ENCODE results near the gene ZNF555. TPM values are rescaled to one million over a fixed set of nuclear protein-coding genes. Genes with fewer than 3 reads are reported as not detected.
"Not testable (repeated sequence)": the region's sequence is repeated elsewhere in the genome, so short reads cannot be mapped to it uniquely, and the experiment has no call there.

The ZNF555 gene
- polyA plus RNA-seq, 6 donors from 2014 or later: 1.8 to 6.7 (median 4.5) TPM

DNA sequence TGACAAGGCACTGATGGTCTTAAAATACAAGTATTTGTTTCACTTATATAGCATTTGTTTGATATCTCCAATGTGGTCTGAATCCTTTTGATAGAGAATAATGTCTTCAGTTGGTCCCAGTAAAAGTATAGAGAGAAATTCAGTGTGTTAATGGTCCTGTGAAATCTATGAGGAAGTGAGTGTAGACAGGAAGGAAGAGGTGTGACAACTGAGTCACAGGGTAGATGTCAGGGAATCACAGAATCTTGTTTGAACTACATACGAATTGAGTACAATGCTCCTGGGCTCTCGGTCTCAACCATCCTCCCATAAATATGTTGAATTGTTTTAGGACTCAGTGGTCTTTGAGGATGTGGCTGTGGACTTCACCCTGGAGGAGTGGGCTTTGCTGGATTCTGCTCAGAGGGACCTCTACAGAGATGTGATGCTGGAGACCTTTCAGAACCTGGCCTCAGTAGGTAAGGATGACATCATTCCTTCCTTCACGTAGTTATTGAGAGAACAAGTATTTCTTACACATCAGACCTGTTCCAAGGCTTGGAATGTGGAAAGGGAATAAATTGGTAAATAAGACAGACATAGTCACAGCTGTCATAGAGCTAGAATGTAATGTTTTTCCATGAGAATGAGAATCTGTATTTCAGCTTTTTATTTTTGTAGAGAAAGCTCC, 9.1 kb downstream of the ZNF555 start:
- H3K27me3 Mint-ChIP-seq: no peaks in the 10 kb centered on the region
- H3K9me3 Mint-ChIP-seq: peaks cover 10 to 51% (median 47%) of the 10 kb centered on the region in 7 donors
- no peak for ATAC-seq (ENCODE audit: low read depth in 2 of 2)
- H3K4me1 Mint-ChIP-seq: peaks cover 7 to 19% (median 9%) of the 10 kb centered on the region in 3 donors
- peaks cover 52 to 57% of the 10 kb centered on the region in 2 donors for H3K36me3 Mint-ChIP-seq
- peak overlapping the region in 1 of 6 donors; percentile 36 for H3K27ac Mint-ChIP-seq
- no peak for DNase-seq
- H3K4me3 Mint-ChIP-seq: no peak overlapping the region

DNA sequence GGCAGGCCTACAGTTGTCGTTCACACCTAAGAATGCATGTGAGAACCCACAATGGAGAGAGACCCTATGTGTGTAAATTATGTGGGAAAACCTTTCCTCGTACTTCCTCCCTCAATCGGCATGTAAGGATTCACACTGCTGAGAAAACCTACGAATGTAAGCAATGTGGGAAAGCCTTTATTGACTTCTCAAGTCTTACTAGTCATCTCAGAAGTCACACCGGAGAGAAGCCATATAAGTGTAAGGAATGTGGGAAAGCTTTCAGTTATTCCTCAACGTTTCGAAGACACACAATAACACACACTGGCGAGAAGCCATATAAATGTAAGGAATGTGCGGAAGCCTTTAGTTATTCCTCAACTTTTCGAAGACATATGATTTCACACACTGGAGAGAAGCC, 11.3 kb downstream of the ZNF555 start:
- Mint-ChIP-seq H3K36me3 (peaks cover 56 to 62% of the 10 kb centered on the region in 2 donors), H3K4me1 (peaks cover 9 to 11% (median 11%) of the 10 kb centered on the region in 3 donors), H3K27me3 (no peaks in the 10 kb centered on the region), H3K4me3 (no peak overlapping the region), H3K9me3 (peaks cover 13 to 57% (median 50%) of the 10 kb centered on the region in 7 donors), H3K27ac (no peak overlapping the region)
- no peak for DNase-seq
- ATAC-seq (ENCODE audit: low read depth in 2 of 2): no peak

DNA sequence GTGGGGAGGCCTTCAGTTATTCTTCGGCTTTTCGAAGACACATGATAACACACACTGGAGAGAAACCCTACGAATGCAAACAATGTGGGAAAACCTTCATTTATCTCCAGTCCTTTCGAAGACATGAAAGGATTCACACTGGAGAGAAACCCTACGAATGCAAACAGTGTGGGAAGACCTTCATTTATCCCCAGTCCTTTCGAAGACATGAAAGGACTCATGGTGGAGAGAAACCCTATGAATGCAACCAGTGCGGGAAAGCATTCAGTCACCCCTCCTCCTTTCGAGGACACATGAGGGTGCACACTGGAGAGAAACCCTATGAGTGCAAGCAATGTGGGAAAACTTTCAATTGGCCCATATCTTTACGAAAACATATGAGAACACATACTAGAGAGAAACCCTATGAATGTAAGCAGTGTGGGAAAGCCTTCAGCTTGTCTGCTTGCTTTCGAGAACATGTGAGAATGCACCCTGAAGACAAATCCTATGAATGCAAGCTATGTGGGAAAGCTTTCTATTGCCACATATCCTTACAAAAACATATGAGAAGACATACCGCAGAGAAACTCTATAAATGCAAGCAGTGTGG, 11.8 kb downstream of the ZNF555 start:
- no peaks in the 10 kb centered on the region for H3K27me3 Mint-ChIP-seq
- H3K9me3 Mint-ChIP-seq: peaks cover 13 to 57% (median 50%) of the 10 kb centered on the region in 7 donors
- ATAC-seq (ENCODE audit: low read depth in 2 of 2) (no peak), DNase-seq (no peak)
- peaks cover 56 to 62% of the 10 kb centered on the region in 2 donors for H3K36me3 Mint-ChIP-seq
- H3K27ac Mint-ChIP-seq: no peak overlapping the region
- peaks cover 9 to 11% (median 11%) of the 10 kb centered on the region in 3 donors for H3K4me1 Mint-ChIP-seq
- no peak overlapping the region for H3K4me3 Mint-ChIP-seq

DNA sequence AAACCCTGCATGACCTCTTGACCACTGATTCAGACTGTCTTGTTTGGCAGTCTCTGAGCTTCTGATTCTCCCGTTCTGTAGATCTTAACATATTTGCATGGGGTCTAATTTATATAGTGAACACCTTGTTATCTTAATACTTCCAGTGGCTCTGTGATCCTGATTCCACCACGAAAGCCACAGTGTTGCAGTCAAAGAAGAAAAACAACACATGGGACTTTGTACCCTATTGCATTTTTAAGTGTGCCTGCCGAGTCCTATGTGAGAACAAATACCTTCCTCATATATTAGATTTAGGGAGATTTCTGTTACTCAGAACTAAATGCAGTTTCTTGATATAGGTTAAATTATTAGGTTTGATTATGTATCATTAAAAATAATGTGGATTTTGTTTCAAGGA, 13.6 kb downstream of the ZNF555 start:
- no peak for ATAC-seq (ENCODE audit: low read depth in 2 of 2)
- H3K4me1 Mint-ChIP-seq: peaks cover 7 to 11% (median 10%) of the 10 kb centered on the region in 3 donors
- no peak overlapping the region for H3K27ac Mint-ChIP-seq
- H3K4me3 Mint-ChIP-seq: no peak overlapping the region
- peaks cover 14 to 54% (median 50%) of the 10 kb centered on the region in 7 donors for H3K9me3 Mint-ChIP-seq
- H3K27me3 Mint-ChIP-seq: no peaks in the 10 kb centered on the region
- no peak for DNase-seq
- H3K36me3 Mint-ChIP-seq: peaks cover 58 to 61% of the 10 kb centered on the region in 2 donors

DNA sequence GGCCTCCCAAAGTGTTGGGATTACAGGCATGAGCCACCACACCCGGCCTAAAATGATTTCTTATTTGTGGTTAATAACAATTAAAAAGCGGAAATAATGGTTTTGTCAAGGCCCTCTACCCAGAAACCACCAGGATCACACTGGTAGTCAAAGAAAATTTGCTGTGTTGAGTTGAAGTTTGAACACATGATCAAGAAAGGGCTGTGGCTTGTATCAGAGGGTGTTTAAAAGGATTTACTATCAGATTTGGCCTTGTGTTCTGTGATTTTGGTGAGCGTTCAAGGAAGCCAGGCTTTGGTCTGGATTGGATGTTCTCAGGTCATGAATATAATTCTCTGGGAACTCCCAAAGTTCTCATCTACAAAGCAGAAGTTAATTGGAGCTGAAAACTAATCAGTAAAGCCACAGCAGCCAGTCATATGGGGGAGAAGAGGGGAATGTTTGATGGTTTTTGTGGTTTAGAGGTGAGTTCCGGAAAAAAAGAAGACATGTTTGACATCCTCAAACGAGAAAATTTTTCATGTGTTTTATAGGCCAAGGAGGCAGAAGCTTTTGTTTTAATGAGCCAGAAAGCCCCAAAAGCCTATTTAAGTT, 15.3 kb downstream of the ZNF555 start:
- Mint-ChIP-seq H3K9me3 (peaks cover 9 to 40% (median 34%) of the 10 kb centered on the region in 7 donors), H3K4me1 (peaks cover 0 to 4% (median 2%) of the 10 kb centered on the region in 3 donors), H3K4me3 (no peak overlapping the region), H3K36me3 (peaks cover 43 to 45% of the 10 kb centered on the region in 2 donors), H3K27me3 (no peaks in the 10 kb centered on the region), H3K27ac (no peak overlapping the region)
- DNase-seq (no peak), ATAC-seq (ENCODE audit: low read depth in 2 of 2) (peak in 1 of 2 donors; percentile 40)

DNA sequence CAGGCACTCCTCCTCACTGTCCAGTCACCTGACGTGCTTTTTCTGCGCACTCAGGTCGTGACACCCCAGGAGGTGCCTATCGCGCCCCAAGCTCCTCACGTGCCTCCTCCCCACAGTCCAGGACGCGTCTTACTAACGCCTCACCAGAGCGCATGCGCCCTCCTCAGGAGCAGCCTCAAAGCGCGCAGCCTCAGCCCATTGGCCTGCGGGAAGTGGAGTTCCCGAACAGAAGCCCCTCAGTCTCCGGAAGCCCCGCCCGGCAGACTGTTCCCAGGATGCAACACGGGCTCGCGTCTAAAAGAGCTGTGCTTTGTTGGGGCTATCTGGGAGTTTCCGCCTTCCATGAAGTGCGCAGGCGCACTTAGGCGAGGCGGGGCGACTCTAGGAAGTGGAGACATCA, 17.6 kb downstream of the ZNF555 start:
- peaks cover 0 to 9% (median 2%) of the 10 kb centered on the region in 3 donors for H3K4me1 Mint-ChIP-seq
- no peak for ATAC-seq (ENCODE audit: low read depth in 2 of 2)

DNA sequence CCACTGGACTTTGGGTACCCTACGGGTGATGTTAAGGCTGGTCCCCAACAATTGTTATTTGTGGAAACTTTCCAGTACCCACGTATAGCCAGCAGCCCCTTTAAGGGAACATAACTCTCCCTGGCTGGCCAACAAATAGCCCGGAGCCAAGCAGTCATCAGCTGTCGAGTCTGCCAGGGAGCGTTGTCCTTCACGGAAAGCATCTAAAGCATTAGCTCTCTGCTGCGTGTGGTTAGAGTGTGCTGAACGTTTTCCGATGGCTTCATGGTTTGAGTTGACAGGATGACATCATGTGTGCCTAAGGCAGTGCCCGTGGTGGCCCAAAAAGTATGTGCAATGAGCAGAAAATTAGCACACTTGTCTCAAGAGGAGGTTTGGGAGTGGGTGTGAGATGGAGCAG, 22.5 kb downstream of the ZNF555 start:
- no peak for DNase-seq
- H3K9me3 Mint-ChIP-seq: peaks cover 0 to 3% (median 0%) of the 10 kb centered on the region in 7 donors
- peak overlapping the region in 1 of 6 donors; percentile 58 for H3K27ac Mint-ChIP-seq
- no peak overlapping the region for H3K4me3 Mint-ChIP-seq
- no peak for ATAC-seq (ENCODE audit: low read depth in 2 of 2)
- peaks cover 0 to 8% (median 0%) of the 10 kb centered on the region in 3 donors for H3K27me3 Mint-ChIP-seq
- H3K4me1 Mint-ChIP-seq: peaks cover 0 to 9% (median 0%) of the 10 kb centered on the region in 3 donors
- H3K36me3 Mint-ChIP-seq: no peaks in the 10 kb centered on the region

More for the DNA sequence above, 17.6 kb downstream of the ZNF555 start:
- Mint-ChIP-seq H3K27me3 (peaks cover 0 to 4% (median 0%) of the 10 kb centered on the region in 3 donors), H3K9me3 (peaks cover 4 to 17% (median 11%) of the 10 kb centered on the region in 7 donors), H3K4me3 (no peak overlapping the region), H3K36me3 (peaks cover 20 to 22% of the 10 kb centered on the region in 2 donors), H3K27ac (peak overlapping the region in 1 of 6 donors; percentile 77)
- no peak for DNase-seq

DNA sequence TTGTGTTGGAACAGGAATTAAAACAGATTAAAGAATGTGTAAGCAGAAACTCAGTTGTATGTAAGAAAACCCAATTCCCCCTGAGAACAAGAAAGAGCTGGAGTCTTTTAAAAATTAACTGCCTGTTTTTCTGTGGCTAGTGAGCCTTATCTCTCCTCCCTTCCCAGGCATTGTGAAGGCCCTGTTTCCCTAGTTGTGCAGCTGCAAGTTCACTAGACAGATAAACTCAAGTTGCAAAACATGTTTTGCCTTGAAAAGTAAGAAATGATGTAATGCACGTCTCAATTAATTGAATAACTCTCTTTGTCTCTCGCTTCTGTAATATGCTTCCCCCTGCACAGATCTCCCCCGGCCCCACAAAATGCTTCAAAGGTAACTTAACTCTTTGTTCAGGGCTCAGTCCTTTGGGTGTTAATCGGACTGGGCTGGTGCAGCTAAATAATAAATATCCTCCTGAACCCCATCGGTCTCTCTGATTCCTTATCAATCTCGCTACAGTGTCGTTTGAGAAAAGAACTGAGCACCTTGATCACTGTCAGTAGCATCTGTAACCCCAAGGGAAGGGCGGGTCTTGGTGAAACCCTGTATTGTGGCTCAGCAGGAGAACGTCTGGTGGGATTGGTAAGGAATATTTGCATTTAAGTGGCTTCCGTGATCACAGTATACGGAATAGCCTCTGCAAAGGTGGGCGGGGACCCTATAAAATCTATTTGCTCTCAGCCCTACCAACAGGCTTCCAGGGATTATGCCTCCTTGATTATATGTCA, 24.2 kb downstream of the ZNF555 start:
- Mint-ChIP-seq H3K9me3 (peaks cover 0 to 3% (median 0%) of the 10 kb centered on the region in 7 donors), H3K4me1 (peaks cover 0 to 9% (median 0%) of the 10 kb centered on the region in 3 donors), H3K36me3 (no peaks in the 10 kb centered on the region), H3K27me3 (peaks cover 0 to 8% (median 0%) of the 10 kb centered on the region in 3 donors), H3K4me3 (no peak overlapping the region), H3K27ac (no peak overlapping the region)
- ATAC-seq (ENCODE audit: low read depth in 2 of 2): no peak
- DNase-seq: no peak

DNA sequence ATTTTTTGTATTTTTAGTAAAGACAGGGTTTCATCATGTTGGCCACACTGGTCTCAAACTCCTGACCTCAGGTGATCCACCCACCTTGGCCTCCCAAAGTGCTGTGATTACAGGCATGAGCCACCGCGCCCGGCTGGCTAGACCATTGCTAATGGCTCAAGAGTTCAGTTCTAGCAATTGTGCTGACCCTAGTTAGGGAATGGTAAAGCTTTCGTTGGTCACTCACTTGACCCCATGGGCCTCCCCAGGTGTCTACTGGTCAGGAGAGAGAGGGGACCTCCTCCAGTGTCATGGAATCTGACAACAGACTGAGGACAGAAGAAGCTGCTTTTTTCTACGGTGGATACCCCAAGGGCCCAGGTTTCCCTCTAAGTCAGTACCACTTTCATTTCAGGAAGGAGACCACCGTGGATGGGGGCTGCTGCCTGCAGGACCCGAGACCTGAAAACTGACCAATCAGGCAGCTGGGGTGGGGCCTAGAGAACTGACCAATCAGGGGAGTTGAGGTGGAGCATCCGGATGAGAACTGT, 25.3 kb downstream of the ZNF555 start:
- Mint-ChIP-seq H3K27me3 (peaks cover 0 to 8% (median 0%) of the 10 kb centered on the region in 3 donors), H3K4me3 (no peak overlapping the region), H3K27ac (no peak overlapping the region), H3K9me3 (peaks cover 0 to 3% (median 0%) of the 10 kb centered on the region in 7 donors), H3K36me3 (no peaks in the 10 kb centered on the region), H3K4me1 (peaks cover 0 to 9% (median 2%) of the 10 kb centered on the region in 3 donors)
- ATAC-seq (ENCODE audit: low read depth in 2 of 2) (no peak), DNase-seq (no peak)

DNA sequence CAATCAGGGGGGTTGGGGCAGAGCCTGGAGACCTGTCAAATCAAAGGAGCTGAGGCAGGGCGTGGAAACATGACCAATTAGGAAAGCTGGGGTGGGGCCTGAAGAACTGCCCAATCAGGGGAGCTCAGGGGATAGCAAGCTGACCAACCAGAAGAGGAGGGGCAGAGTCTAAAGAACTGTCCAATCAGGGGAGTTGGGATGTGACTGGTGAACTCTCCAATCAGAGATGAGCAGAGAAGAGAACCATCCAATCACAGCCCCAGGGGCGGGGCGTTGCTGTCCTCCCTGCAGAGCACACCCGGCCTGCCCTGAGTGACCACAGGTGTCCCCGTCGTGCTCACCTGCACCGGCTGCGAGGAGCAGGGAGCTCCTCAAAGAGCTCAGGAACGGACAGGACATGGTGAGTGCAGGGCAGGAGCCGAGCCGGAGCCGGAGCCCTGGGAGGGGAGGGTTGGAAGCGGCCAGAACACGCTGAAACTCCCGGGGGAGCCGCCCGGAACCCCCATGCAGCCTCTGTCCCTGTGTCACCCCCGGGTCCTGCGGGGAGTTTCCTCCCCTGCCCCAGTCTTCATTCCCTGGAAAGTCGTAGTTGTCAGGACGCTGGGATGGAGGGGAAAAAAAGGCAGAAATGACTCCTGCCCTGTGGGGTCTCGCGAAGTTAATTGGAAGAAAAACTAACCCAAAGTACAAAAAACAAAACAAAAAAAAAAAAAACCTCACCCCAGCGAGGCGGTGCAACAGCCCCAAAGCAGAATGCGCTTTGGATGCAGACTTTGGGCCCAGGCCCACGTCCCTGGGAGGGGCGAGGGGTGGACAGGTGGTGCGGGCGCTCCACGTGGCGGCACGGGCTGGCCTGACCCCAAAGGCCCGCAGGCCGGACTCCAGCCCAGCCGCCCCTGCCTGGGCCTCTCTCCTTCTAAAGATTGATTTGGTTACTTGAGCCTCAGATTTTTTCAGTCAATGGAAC, 26.0 kb downstream of the ZNF555 start, which contains the start of gene ZNF556:
ZNF556 (plus strand) TSS at position 311 of the 967 bp plus-strand sequence; CDS start at position 398, 87 bp downstream.
- DNase-seq (no peak), ATAC-seq (ENCODE audit: low read depth in 2 of 2) (no peak)
- Mint-ChIP-seq H3K9me3 (peaks cover 0 to 3% (median 0%) of the 10 kb centered on the region in 7 donors), H3K36me3 (no peaks in the 10 kb centered on the region), H3K27me3 (peaks cover 0 to 8% (median 0%) of the 10 kb centered on the region in 3 donors), H3K4me3 (no peak within 1 kb of the TSS), H3K4me1 (peaks cover 0 to 11% (median 5%) of the 10 kb centered on the region in 3 donors), H3K27ac (peak within 1 kb of the TSS in 2 of 6 donors; percentile 47 to 64)

DNA sequence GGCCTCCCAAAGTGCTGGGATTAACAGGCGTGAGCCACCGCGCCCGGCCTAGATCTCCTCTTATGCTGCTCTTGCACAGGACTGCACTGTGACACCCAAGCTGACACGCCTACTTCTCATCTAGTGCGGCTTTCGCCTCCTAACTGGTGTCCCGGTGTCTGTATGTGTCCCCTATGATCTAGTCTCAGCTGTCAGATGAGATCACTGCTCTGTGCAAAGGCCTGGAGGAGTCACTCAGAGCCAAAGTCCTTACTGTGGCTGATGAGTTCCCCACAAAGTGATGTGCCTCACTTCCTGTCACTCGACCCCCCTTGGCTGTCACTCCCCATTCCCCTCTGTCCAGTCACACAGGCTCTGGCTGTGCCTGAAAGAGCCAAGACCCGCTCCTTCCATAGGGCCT, 28.3 kb downstream of the ZNF555 start:
- Mint-ChIP-seq H3K36me3 (no peaks in the 10 kb centered on the region), H3K9me3 (peaks cover 0 to 3% (median 0%) of the 10 kb centered on the region in 7 donors), H3K4me3 (peak overlapping the region in 1 of 8 donors; percentile 44), H3K4me1 (peaks cover 0 to 8% (median 5%) of the 10 kb centered on the region in 3 donors), H3K27ac (peak overlapping the region in 2 of 6 donors; percentile 11 to 20), H3K27me3 (no peaks in the 10 kb centered on the region)
- ATAC-seq (ENCODE audit: low read depth in 2 of 2) (no peak), DNase-seq (no peak)

DNA sequence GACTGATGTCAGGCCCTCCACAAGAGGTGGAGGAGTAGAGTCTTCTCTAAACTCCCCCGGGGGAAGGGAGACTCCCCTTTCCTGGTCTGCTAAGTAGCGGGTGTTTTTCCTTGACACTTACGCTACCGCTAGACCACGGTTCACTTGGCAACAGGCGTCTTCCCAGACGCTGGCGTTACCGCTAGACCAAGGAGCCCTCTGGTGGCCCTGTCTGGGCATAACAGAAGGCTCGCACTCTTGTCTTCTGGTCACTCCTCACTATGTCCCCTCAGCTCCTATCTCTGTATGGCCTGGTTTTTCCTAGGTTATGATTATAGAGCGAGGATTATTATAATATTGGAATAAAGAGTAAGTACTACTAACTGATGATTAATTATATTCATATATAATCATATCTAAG, 30.9 kb downstream of the ZNF555 start:
- not testable (repeated sequence) for H3K36me3 Mint-ChIP-seq; H3K4me3 Mint-ChIP-seq; H3K4me1 Mint-ChIP-seq; DNase-seq; ATAC-seq (ENCODE audit: low read depth in 2 of 2); H3K27me3 Mint-ChIP-seq
- Mint-ChIP-seq H3K27ac (peak overlapping the region in 1 of 6 donors; percentile 24), H3K9me3 (peaks cover 0 to 16% (median 8%) of the 10 kb centered on the region in 7 donors)

All from naive B cell (primary cell).